UCSD-AML1 (cell line): ENCODE data around the gene MX2.
"Not testable (repeated sequence)": the region's sequence is repeated elsewhere in the genome, so short reads cannot be mapped to it uniquely, and the experiment has no call there.

Experiments
- DNase-seq: peaks from one replicate; lab custom pipeline; 2025; ENCODE audit not compliant: unreplicated experiment; lab: John Stamatoyannopoulos, UW

Gene MX2

GRCh38 chr21:41361786-41362604 is at the start of gene MX2:
TSS of gene MX2 (plus strand) at chr21:41362027. CDS start at chr21:41376907, 14,880 bp downstream.
- DNase-seq: peak; percentile 75

- DNase-seq: not testable (repeated sequence)
These were observed 48.3 kb upstream of the MX2 start for GRCh38 chr21:41313285-41314164.

GRCh38 chr21:41315726-41316125 is 46.1 kb upstream of the MX2 start:
- no peak for DNase-seq

GRCh38 chr21:41316200-41317062 is 45.4 kb upstream of the MX2 start, which contains the start of gene FAM3B:
TSS of gene FAM3B (plus strand) at chr21:41316801. CDS start at chr21:41316880, 79 bp downstream.
- DNase-seq: no peak

- no peak for DNase-seq
These were observed 44.8 kb upstream of the MX2 start for GRCh38 chr21:41317063-41317392.

GRCh38 chr21:41317458-41317857 is 44.4 kb upstream of the MX2 start:
- DNase-seq: no peak

GRCh38 chr21:41318218-41318617 is 43.6 kb upstream of the MX2 start:
- no peak for DNase-seq

- DNase-seq: no peak
These were observed 42.6 kb upstream of the MX2 start for GRCh38 chr21:41319273-41319672.

- DNase-seq: no peak
These were observed 40.5 kb upstream of the MX2 start for GRCh38 chr21:41321211-41321907.

GRCh38 chr21:41321908-41322495 is 39.8 kb upstream of the MX2 start:
- DNase-seq: no peak

- no peak for DNase-seq
These were observed 39.1 kb upstream of the MX2 start for GRCh38 chr21:41322496-41323382.

- no peak for DNase-seq
These were observed 36.5 kb upstream of the MX2 start for GRCh38 chr21:41325138-41325912.

GRCh38 chr21:41326414-41327080 is 35.3 kb upstream of the MX2 start:
- DNase-seq: no peak

- no peak for DNase-seq
These were observed 34.1 kb upstream of the MX2 start for GRCh38 chr21:41327753-41328152.

- DNase-seq: no peak
These were observed 32.9 kb upstream of the MX2 start for GRCh38 chr21:41328660-41329607.

GRCh38 chr21:41333752-41334151 is 28.1 kb upstream of the MX2 start:
- DNase-seq: no peak

- no peak for DNase-seq
These were observed 24.3 kb upstream of the MX2 start for GRCh38 chr21:41337515-41337914.
